Body of pancreas (tissue), 4 donors: ENCODE data around the gene ACACB. TPM values are rescaled to one million over a fixed set of nuclear protein-coding genes. Genes with fewer than 3 reads are reported as not detected.

Experiments used
- ATAC-seq: fragments of 150-250 bp; one replicate; pipeline ENCODE4 v1.9.1; 2016
- DNase-seq, 4 donors: peaks; one replicate each; pipeline ENCODE4 v3.0.0-alpha.2; 2019
- H3K27ac ChIP-seq, 4 donors: fragments of 200-600 bp; sonication (generic); 1 replicate in 3 of 4; 2 replicates in 1 of 4; pipeline versions ENCODE4 v1.5.1 to v1.6.1; 2016 to 2019; ENCODE audit warnings: mild to moderate bottlenecking in 1 of 4, mixed read lengths in 1 of 4, moderate library complexity in 1 of 4
- H3K27me3 ChIP-seq, 2 donors: fragments of 200-600 bp; sonication (generic); one replicate each; pipeline ENCODE4 v1.6.0; 2016; ENCODE audit warnings: mild to moderate bottlenecking in 1 of 2
- H3K36me3 ChIP-seq, 2 donors: fragments of 200-600 bp; sonication (generic); replicated peaks in 1 of 2; 2 replicates each; pipeline ENCODE4 v1.5.1; 2016; ENCODE audit warnings: low read depth in 2 of 2; ENCODE audit not compliant: insufficient read depth in 1 of 2
- H3K4me1 ChIP-seq: fragments of 200-600 bp; sonication (generic); one replicate; pipeline ENCODE4 v1.6.0; 2016
- H3K4me3 ChIP-seq, 2 donors: fragments of 200-600 bp; sonication (generic); 1 replicate in 1 of 2; 2 replicates in 1 of 2; pipeline ENCODE4 v1.5.1; 2016 to 2019
- H3K9me3 ChIP-seq, 3 donors: fragments of 200-600 bp; sonication (generic); 1 replicate in 2 of 3; 2 replicates in 1 of 3; pipeline ENCODE4 v1.5.1; 2016
- POLR2A ChIP-seq, 3 donors: fragments of 450-650 bp; IDR thresholded peaks; one replicate each; pipeline ENCODE4 v1.6.1; 2016; ENCODE audit warnings: antibody characterized with exemption in 3 of 3, mild to moderate bottlenecking in 2 of 3
- WGBS, 2 donors: methylation state at CpG; one replicate each; pipeline ENCODE4 v1.1.5; 2017; 5-methylcytosine and 5-hydroxymethylcytosine counted together
- intact Hi-C: fragments of 100-400 bp; cut with DNase I; formaldehyde crosslinking; loops from one replicate; pipeline ENCODE4 v1.15.1; 2023
- total RNA-seq, 2 donors: library from RNA; depleted of rRNA; stranded (reverse); fragments of >200 nt; gene quantifications; one replicate each; pipeline ENCODE4 v1.1.0, GENCODE V29; 2016
- TF ChIP-seq, protein P1 (sequence below), 7 experiments: fragments of 450-650 bp in 4 of 7; fragments of 200-600 bp in 3 of 7; sonication (generic) in 3 of 7; IDR thresholded peaks; one replicate each; pipeline ENCODE4 v1.5.1; 2016 to 2019; ENCODE audit warnings: antibody characterized with exemption in 7 of 7

Gene ACACB
- total RNA-seq, 2 donors from 2014 or later = 71.1 to 358 TPM

DNA sequence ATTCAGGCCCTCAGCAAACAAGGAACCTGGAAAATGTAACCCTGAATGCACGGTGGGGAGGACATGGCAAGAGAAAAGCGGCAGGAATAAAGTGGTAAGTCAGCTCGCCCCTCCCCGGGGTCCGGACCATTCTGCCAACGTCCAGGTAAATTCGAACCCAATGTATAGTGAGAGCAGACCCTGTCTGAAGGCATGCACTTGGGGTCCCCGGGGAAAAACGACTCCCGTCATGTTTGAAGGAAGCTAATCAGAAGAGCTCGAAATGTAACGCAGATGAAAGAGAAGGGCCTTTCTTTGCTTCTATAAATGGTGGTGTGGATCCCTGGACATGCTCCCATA, 193 bp downstream of the ACACB start:
- DNase-seq = no peak
- no peak overlapping the region for H3K4me3 ChIP-seq

DNA sequence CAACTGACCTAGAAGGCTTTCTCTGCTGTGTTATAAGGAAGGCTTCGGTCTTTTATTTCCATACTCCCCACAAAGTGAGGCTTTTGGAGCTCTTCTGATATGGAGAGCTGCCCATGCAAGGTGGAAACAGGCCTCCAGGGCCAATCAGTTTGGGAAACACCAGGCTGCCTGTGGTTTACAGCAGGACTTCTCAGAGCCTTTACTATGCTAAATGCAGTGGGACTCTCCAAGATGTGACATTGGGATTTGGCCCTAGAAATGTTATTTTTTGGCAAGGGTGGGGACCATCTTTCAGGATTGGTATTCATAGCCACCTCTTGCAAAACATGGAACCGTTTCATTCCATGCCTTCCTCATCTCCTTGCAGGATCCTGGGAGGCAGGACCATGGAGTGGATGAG, 3.7 kb downstream of the ACACB start:
- DNase-seq (no peak), ATAC-seq (no peak)
- H3K4me1 ChIP-seq = peaks cover 58% of the 10 kb centered on the region
- no peaks in the 10 kb centered on the region for H3K27me3 ChIP-seq
- no peaks in the 10 kb centered on the region for H3K9me3 ChIP-seq
- H3K4me3 ChIP-seq = no peak overlapping the region
- 41 to 43% methylated on average over 2 of the region's 2 CpGs for WGBS, 2 donors
- intact Hi-C loops = no loop called here
- no peaks in the 10 kb centered on the region for H3K36me3 ChIP-seq
- TF ChIP-seq, protein P1, sequence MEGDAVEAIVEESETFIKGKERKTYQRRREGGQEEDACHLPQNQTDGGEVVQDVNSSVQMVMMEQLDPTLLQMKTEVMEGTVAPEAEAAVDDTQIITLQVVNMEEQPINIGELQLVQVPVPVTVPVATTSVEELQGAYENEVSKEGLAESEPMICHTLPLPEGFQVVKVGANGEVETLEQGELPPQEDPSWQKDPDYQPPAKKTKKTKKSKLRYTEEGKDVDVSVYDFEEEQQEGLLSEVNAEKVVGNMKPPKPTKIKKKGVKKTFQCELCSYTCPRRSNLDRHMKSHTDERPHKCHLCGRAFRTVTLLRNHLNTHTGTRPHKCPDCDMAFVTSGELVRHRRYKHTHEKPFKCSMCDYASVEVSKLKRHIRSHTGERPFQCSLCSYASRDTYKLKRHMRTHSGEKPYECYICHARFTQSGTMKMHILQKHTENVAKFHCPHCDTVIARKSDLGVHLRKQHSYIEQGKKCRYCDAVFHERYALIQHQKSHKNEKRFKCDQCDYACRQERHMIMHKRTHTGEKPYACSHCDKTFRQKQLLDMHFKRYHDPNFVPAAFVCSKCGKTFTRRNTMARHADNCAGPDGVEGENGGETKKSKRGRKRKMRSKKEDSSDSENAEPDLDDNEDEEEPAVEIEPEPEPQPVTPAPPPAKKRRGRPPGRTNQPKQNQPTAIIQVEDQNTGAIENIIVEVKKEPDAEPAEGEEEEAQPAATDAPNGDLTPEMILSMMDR (IDR thresholded peaks at IDR 0.05) = no peak
- no peak for TF ChIP-seq POLR2A (IDR thresholded peaks at IDR 0.05)
- peak overlapping the region in 2 of 4 donors; percentile 95 to 96 for H3K27ac ChIP-seq

More for the DNA sequence above, 193 bp downstream of the ACACB start:
- Histone ChIP-seq H3K36me3 (no peaks in the 10 kb centered on the region), H3K9me3 (no peaks in the 10 kb centered on the region), H3K4me1 (peaks cover 88% of the 10 kb centered on the region), H3K27me3 (no peaks in the 10 kb centered on the region), H3K27ac (peak overlapping the region; percentile 88 to 96 (median 94))
- WGBS, 2 donors = 7 to 13% methylated on average over 12 of the region's 12 CpGs
- ATAC-seq = no peak
- intact Hi-C loops = no loop called here
- TF ChIP-seq, protein P1 (IDR thresholded peaks at IDR 0.05) = no peak
- TF ChIP-seq POLR2A (IDR thresholded peaks at IDR 0.05) = no peak

DNA sequence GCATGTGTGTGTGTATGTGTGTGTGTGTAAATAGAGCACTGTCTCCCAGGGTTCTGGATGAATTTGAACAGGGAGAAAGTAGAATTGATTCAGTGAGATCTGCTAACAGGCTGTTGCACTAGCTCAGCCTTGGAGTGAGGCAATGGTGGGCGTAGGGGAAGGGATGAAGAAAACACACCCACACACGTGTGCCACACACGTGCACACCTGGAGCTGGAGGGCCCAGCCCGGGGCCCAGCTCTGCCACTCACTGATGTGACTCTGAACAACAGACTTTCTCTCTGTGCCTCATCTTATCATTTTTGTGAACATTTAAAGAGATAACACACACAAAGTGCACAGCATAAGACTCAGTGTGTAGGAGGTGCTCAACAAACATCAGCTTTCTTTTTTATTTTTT, 4.2 kb downstream of the ACACB start:
- ATAC-seq (no peak), DNase-seq (no peak)
- Histone ChIP-seq H3K4me3 (no peak overlapping the region), H3K36me3 (no peaks in the 10 kb centered on the region), H3K27ac (peak overlapping the region in 1 of 4 donors; percentile 95), H3K27me3 (no peaks in the 10 kb centered on the region), H3K4me1 (peaks cover 53% of the 10 kb centered on the region), H3K9me3 (no peaks in the 10 kb centered on the region)
- TF ChIP-seq POLR2A (IDR thresholded peaks at IDR 0.05) = no peak
- TF ChIP-seq, protein P1 (IDR thresholded peaks at IDR 0.05) = no peak
- 34 to 42% methylated on average over 4 of the region's 4 CpGs for WGBS, 2 donors
- intact Hi-C loops = no loop called here

DNA sequence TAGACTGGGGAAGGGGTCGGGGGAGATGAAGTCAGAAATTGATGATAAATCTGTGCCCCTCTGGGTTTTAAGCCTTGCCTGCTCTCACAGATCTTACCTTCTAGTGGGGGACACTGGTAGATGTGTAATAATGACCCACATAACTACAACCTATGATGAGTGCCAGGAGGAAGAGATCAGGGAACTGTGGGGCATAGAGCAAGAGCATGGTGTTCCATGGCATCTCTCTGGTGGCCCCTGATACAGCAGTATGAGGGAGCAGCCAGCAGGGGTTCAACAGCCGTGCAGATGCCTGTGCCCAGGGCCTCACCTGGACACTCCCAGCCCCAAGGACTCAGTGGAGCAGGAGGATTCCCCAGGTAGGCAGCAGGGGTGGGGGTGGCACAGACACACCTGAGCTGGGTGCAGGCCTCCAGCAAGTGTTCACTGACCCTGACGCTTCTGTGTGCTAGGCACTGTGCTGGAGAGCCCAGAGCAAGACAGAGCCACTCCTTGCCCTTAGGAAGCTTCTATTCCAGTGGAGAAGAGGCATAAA, 5.0 kb downstream of the ACACB start:
- DNase-seq (no peak), ATAC-seq (no peak)
- no peak for TF ChIP-seq POLR2A (IDR thresholded peaks at IDR 0.05)
- TF ChIP-seq, protein P1 (IDR thresholded peaks at IDR 0.05) = no peak
- no peaks in the 10 kb centered on the region for H3K27me3 ChIP-seq
- H3K4me3 ChIP-seq = no peak overlapping the region
- H3K27ac ChIP-seq = no peak overlapping the region
- no peaks in the 10 kb centered on the region for H3K9me3 ChIP-seq
- H3K36me3 ChIP-seq = no peaks in the 10 kb centered on the region
- WGBS, 2 donors = 90 to 100% methylated on average over 1 to 3 of the region's 3 CpGs
- H3K4me1 ChIP-seq = peaks cover 45% of the 10 kb centered on the region
- intact Hi-C loops = no loop called here
